GM19351 (cell line): Measurements from ENCODE around the gene MRS2.
"Not testable (repeated sequence)": the region's sequence is repeated elsewhere in the genome, so short reads cannot be mapped to it uniquely, and the experiment has no call there.

ENCODE experiments used
- ATAC-seq: cut with Tn5 transposase; IDR thresholded peaks from one replicate; pipeline ENCODE4 v1.9.1; 2021; ENCODE audit warnings: mild to moderate bottlenecking, moderate library complexity; ENCODE audit not compliant: unreplicated experiment

The MRS2 gene

GRCh38 chr6:24387818-24388217 lies 14.9 kb upstream of the MRS2 start:
- no peak for ATAC-seq

- no peak for ATAC-seq
Observed at GRCh38 chr6:24391208-24391607, 11.5 kb upstream of the MRS2 start.

GRCh38 chr6:24391756-24392405 lies 10.9 kb upstream of the MRS2 start:
- ATAC-seq = peak; percentile 96

- ATAC-seq = no peak
Observed at GRCh38 chr6:24394061-24394779, 8.5 kb upstream of the MRS2 start.

GRCh38 chr6:24394780-24395437 lies 7.8 kb upstream of the MRS2 start:
- ATAC-seq = no peak

- ATAC-seq = no peak
Observed at GRCh38 chr6:24396824-24397223, 5.9 kb upstream of the MRS2 start.

- ATAC-seq = no peak
Observed at GRCh38 chr6:24397631-24398030, 5.1 kb upstream of the MRS2 start.

- ATAC-seq = not testable (repeated sequence)
Observed at GRCh38 chr6:24400045-24401039, 2.4 kb upstream of the MRS2 start.

- no peak for ATAC-seq
Observed at GRCh38 chr6:24401458-24401857, 1.3 kb upstream of the MRS2 start.

- no peak for ATAC-seq
Observed at GRCh38 chr6:24403501-24403824, 727 bp downstream of the MRS2 start.

- ATAC-seq = no peak
Observed at GRCh38 chr6:24405262-24405661, 2.5 kb downstream of the MRS2 start.

GRCh38 chr6:24408719-24409410 lies 6.1 kb downstream of the MRS2 start:
- peak; percentile 96 for ATAC-seq

GRCh38 chr6:24410622-24411021 lies 7.9 kb downstream of the MRS2 start:
- ATAC-seq = no peak

- ATAC-seq = no peak
Observed at GRCh38 chr6:24412294-24412693, 9.6 kb downstream of the MRS2 start.

- ATAC-seq = not testable (repeated sequence)
Observed at GRCh38 chr6:24414531-24414930, 11.8 kb downstream of the MRS2 start.

- peak; percentile 77 for ATAC-seq
Observed at GRCh38 chr6:24415753-24416152, 13.0 kb downstream of the MRS2 start.

- ATAC-seq = no peak
Observed at GRCh38 chr6:24419526-24419925, 16.8 kb downstream of the MRS2 start.

- no peak for ATAC-seq
Observed at GRCh38 chr6:24425091-24425490, 22.4 kb downstream of the MRS2 start.

- ATAC-seq = no peak
Observed at GRCh38 chr6:24426729-24427446, 24.2 kb downstream of the MRS2 start.

GRCh38 chr6:24428615-24429014 lies 25.9 kb downstream of the MRS2 start:
- no peak for ATAC-seq
